ENCODE measurements around the gene CHCHD3. TPM values are rescaled to one million over a fixed set of nuclear protein-coding genes. Genes with fewer than 3 reads are reported as not detected.

Gene CHCHD3
- total RNA-seq, 1 experiment from 2014 or later = 89.9 TPM

DNA sequence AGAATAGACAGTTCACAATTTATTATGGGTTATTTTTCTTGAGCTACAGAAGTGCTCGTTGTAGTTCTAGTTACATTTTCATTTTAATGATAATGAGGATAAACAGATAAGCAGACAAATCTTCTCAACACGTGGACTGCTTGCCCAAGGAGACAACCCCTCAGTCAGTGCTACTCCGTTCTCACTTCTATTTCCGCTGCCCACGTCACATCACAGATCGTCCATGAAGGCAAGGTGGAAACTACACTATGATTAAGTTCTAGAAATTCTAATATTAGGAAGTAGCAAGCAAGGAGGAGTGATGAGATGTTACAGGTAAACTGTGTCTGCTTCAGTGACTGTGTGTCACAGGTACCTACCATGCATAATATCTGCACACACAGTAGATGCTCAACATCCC, 210.5 kb downstream of the CHCHD3 start:
- TF ChIP-seq, protein P1, sequence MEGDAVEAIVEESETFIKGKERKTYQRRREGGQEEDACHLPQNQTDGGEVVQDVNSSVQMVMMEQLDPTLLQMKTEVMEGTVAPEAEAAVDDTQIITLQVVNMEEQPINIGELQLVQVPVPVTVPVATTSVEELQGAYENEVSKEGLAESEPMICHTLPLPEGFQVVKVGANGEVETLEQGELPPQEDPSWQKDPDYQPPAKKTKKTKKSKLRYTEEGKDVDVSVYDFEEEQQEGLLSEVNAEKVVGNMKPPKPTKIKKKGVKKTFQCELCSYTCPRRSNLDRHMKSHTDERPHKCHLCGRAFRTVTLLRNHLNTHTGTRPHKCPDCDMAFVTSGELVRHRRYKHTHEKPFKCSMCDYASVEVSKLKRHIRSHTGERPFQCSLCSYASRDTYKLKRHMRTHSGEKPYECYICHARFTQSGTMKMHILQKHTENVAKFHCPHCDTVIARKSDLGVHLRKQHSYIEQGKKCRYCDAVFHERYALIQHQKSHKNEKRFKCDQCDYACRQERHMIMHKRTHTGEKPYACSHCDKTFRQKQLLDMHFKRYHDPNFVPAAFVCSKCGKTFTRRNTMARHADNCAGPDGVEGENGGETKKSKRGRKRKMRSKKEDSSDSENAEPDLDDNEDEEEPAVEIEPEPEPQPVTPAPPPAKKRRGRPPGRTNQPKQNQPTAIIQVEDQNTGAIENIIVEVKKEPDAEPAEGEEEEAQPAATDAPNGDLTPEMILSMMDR (IDR thresholded peaks at IDR 0.05; ENCODE audit: unreplicated experiment) = no peak
- CTCF ChIA-PET = no interaction called here
- Mint-ChIP-seq H3K9me3 (ENCODE audit: low read depth, unreplicated experiment) (no peaks in the 10 kb centered on the region), H3K36me3 (ENCODE audit: insufficient read depth, unreplicated experiment) (no peaks in the 10 kb centered on the region), H3K4me1 (ENCODE audit: low read depth, unreplicated experiment) (no peaks in the 10 kb centered on the region), H3K27ac (ENCODE audit: unreplicated experiment) (no peak overlapping the region), H3K27me3 (ENCODE audit: unreplicated experiment) (no peaks in the 10 kb centered on the region), H3K4me3 (ENCODE audit: low read depth, unreplicated experiment) (no peak overlapping the region)
- BruUV-seq (replicated peaks) = no TSS peak
- intact Hi-C loops (cut with micrococcal nuclease; ENCODE audit: unreplicated experiment) = no loop called here
- no peak for DNase-seq

GRCh38 chr7:132869166-132869861, 212.6 kb downstream of the CHCHD3 start:
- no peak for DNase-seq
- CTCF ChIA-PET = no interaction called here
- Mint-ChIP-seq H3K4me1 (ENCODE audit: low read depth, unreplicated experiment) (no peaks in the 10 kb centered on the region), H3K4me3 (ENCODE audit: low read depth, unreplicated experiment) (no peak overlapping the region), H3K9me3 (ENCODE audit: low read depth, unreplicated experiment) (no peaks in the 10 kb centered on the region), H3K27me3 (ENCODE audit: unreplicated experiment) (no peaks in the 10 kb centered on the region), H3K36me3 (ENCODE audit: insufficient read depth, unreplicated experiment) (no peaks in the 10 kb centered on the region), H3K27ac (ENCODE audit: unreplicated experiment) (no peak overlapping the region)
- intact Hi-C loops (cut with micrococcal nuclease; ENCODE audit: unreplicated experiment) = no loop called here
- TF ChIP-seq, protein P1 (IDR thresholded peaks at IDR 0.05; ENCODE audit: unreplicated experiment) = no peak
- BruUV-seq (replicated peaks) = no TSS peak

DNA sequence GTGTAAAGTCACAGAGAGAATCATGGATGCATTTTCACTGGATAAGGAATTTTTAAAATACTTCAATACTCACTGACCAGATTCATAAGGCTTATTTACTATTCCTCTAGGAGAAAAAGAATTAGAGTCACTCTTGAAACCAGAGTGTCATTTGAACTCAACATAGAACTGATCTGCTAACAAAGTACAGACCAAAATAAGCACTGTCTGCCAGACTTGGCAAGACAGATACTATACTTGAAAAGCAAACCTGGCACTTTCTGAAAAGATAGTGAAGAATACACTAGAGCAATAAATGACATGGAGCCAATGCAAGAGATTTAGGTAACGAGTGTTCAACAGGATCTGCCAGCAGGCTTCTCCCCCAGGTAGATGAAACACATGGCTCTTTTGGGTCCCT, 215.3 kb downstream of the CHCHD3 start:
- Mint-ChIP-seq H3K27me3 (ENCODE audit: unreplicated experiment) (no peaks in the 10 kb centered on the region), H3K36me3 (ENCODE audit: insufficient read depth, unreplicated experiment) (no peaks in the 10 kb centered on the region), H3K9me3 (ENCODE audit: low read depth, unreplicated experiment) (no peaks in the 10 kb centered on the region), H3K4me1 (ENCODE audit: low read depth, unreplicated experiment) (no peaks in the 10 kb centered on the region), H3K27ac (ENCODE audit: unreplicated experiment) (no peak overlapping the region), H3K4me3 (ENCODE audit: low read depth, unreplicated experiment) (no peak overlapping the region)
- no peak for DNase-seq
- CTCF ChIA-PET = no interaction called here
- TF ChIP-seq, protein P1 (IDR thresholded peaks at IDR 0.05; ENCODE audit: unreplicated experiment) = no peak
- intact Hi-C loops (cut with micrococcal nuclease; ENCODE audit: unreplicated experiment) = no loop called here
- BruUV-seq (replicated peaks) = no TSS peak

GRCh38 chr7:132866144-132866531, 215.8 kb downstream of the CHCHD3 start:
- TF ChIP-seq, protein P1 (IDR thresholded peaks at IDR 0.05; ENCODE audit: unreplicated experiment) = no peak
- Mint-ChIP-seq H3K36me3 (ENCODE audit: insufficient read depth, unreplicated experiment) (no peaks in the 10 kb centered on the region), H3K27ac (ENCODE audit: unreplicated experiment) (no peak overlapping the region), H3K27me3 (ENCODE audit: unreplicated experiment) (no peaks in the 10 kb centered on the region), H3K4me1 (ENCODE audit: low read depth, unreplicated experiment) (no peaks in the 10 kb centered on the region), H3K4me3 (ENCODE audit: low read depth, unreplicated experiment) (no peak overlapping the region), H3K9me3 (ENCODE audit: low read depth, unreplicated experiment) (no peaks in the 10 kb centered on the region)
- no peak for DNase-seq
- no TSS peak for BruUV-seq (replicated peaks)
- CTCF ChIA-PET = no interaction called here
- intact Hi-C loops (cut with micrococcal nuclease; ENCODE audit: unreplicated experiment) = no loop called here

Measured in Calu3 (cell line).